NCI-H1694 treated with DMSO at 0.1 percent for 48 hours (cell line): ENCODE data around the gene LAMA2.
A peak's percentile ranks its signal among the peaks of the same experiment; 100 is the strongest.

Source experiments
- DNase-seq: peaks from one replicate; lab custom pipeline; 2025; lab: John Stamatoyannopoulos, UW

Gene LAMA2

DNA sequence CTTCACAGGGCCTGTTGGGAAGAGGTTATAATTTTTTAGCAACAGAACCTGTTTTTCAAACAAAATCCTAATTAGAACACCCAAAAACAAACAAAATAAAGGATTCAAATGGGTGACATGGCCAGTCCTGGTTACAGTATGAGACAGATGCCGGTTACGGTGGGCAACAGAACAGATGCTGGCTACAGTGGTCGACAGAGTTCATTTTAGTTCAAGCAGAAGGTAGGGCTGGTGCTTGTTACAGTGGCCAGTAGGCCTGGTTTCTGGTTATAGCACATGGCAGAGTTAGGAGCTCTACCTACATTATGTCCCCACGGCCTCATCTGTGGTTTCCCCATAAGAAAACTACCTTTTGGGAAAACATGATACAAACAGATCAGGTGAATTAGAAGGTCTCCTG, 327.7 kb downstream of the LAMA2 start:
- DNase-seq: no peak

DNA sequence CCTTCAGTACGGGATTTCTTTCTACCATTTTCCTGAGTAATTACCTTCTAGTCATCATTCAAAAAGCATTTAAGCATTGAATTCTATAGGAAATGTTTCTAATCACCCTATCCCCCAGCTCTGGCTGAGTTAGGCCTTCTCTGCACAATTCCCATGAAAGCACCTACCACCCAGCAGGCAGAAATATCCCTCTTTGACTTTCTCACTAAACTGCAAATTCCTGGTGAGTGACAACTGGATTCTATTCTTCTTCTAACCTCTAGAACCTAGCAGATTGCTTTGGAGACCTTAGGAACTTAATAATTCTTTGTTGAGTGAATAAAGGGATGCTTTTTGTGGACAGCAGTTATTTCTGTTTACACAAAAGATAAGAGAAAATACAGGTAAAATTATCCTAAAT, 328.7 kb downstream of the LAMA2 start:
- no peak for DNase-seq

DNA sequence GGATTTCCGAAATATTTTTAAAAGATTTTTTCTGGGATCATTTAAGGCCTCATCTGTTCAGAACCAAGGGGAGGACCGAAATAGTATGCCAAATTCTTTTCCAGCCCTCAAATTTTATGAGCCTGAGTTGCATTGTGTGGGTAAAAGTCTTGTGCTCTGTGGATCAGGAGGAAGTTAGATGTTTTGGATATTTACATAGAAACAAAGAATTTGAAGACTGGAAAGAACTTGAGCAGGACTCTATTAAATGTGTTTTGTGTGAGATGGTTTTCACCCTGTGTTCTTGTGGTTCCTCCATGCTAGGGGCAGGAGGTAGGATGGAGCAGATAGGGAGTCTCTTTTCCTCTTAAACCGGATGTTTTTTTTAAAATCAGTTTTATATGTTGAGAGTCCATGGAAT, 329.1 kb downstream of the LAMA2 start:
- no peak for DNase-seq

DNA sequence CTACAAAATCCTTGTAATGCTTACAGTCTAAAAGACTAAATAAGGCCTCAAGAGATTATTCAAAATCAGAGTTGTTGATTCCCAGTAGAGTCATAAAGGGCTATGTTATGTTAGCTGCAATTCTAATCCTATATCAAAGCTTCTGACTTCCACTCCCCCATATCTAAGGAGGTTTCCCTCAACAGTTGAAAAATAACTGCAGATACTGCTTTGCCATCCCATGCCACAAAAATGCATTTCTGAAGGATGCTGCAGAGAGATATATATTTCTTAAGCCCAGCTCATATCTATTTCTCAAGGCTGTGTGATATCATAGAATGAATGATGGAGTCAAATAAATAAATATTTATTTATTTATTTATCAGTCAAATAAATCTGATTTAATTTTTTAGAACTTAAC, 332.3 kb downstream of the LAMA2 start:
- DNase-seq: no peak

DNA sequence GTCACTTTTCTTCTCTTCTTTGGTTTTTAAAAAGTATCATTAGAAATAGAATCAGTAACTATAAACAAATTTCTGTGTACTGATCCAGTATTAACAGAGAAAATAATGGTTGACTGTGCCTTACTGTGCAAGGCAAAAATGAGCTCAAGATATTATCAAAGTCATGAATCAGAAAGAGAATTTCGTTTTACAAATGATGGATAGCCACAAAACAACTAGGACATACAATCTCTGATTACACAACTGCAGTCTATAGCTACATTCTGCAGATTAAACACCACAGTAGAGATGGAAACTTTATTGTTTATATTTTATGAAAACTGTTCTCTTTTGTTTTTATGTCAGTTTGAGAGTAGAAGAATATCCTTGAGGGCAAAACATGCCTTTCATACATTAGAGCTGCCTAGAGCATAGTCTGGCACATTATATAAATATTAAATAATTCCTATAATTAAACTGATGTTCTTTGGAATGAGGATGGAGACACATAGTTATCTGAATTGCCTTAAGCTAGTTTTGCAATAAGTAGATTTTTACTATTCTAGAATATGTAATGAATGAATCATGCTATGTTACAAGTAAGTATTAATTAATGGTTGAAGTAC, 333.1 kb downstream of the LAMA2 start:
- no peak for DNase-seq

DNA sequence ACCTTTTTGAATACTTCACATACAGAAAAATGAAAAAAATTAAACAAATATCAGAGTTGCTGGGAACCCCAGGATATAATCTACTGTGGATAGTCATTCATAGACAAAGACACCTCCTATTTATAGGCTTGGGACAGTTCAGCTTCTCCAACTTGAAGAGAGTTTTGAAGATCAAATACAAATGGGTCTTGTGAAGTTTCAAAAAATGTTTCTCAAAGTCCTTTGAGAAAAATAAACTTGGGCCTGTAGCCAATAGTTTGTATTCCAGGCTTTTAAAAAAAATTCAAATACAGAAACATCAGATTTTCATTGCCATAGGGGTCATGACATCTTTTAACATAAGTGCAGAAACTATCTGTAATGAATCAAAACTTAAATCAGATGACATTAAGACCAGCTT, 334.8 kb downstream of the LAMA2 start:
- no peak for DNase-seq

DNA sequence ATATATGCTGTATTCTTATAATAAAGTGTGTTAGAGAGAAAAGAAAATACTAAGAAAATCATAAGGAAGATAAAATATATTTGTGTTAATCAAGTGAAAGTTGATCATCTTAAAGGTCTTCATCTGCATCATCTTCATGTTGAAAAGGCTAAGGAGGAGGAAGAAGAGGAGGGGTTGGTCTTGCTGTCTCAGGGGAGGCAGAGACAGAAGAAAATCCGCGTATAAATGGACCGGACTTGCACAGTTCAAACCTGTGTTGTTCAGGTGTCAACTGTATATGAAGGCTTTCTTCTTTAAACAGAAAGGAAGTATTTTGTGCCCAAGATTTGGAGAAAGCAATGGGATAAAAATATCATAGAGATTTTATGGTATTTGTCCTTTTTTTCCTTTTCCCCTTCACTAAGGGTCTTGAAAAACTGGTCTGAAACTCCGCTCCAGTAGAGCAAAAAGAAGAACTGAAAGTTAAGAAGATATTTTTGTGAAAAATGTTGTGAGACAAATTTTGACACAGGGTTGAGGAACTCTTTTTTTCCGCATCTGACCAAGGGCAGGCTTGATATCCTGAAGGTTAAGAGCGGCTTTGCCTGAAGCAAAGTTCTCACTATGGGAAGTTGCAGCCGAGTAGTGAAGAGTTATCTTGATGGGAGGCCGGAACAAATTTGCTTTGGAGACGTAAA, 350.7 kb downstream of the LAMA2 start:
- no peak for DNase-seq

- DNase-seq: no peak
These were observed 352.4 kb downstream of the LAMA2 start for GRCh38 chr6:129235167-129236000.

DNA sequence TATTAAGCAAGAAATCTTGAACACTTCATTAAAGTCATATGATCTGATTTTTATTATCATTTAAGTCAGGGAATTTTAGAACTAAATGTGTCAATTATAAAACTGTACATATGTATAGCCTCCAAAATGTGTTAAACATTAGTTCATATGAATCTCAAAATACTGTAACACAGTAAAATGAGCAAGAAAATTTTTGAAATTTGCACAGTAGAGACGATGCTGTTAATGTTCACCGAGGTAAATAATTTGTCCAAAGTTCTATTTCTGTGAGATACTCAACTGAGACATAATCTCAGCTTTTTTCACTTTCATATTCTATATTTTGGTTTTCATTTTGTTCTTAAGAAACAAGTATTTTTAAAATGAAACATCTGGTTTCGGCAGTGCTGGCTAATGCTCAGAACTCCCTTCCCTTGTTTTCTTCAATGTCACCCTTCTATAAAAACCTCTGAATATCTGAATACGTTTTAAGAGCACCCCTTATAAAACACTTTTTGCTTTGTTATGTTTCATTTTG, 353.1 kb downstream of the LAMA2 start:
- no peak for DNase-seq

DNA sequence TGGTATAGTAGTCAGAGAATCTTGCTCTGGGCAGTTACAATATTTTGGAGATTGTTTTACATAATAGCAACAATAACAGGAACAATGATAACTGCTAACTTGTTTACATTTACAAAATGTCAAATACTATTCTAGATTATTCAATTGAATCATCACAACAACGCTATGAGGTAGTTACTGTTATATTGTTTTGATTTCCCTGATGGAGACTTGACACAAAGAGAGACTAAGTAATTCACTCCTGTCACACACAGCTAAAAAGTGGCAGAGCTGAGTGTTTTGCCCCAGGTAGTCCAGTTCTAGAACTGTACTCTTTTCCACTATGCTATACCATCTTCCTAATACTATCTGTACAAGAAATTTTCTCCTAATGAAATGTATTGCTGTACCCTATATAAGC, 356.1 kb downstream of the LAMA2 start:
- DNase-seq: no peak

DNA sequence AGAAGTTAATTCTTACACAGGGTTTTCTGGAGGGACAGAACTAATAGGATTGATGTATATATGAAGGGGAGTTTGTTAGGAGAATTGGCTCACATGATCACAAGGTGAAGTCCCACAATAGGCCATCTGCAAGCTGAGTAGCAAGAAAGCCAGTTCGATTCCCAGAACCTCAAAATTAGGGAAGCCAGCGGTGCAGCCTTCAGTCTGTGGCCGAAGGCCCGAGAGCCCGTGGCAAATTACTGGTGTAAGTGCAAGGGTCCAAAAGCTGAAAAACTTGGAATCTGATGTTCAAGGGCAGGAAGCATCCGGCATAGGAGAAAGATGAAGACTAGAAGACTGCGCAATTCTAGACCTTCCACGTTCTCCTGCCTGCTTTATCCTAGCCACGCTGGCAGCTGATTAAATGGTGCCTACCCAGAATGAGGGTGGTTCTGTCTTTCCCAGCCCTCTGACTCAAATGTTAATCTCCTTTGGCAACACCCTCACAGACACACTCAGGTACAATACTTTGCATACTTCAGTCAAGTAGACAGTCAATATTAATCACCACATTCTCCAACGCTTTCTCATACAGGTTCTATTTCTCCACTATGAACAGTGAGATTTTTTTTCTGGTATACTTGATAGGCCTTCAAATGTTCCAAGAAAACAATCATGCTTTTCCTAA, 357.0 kb downstream of the LAMA2 start:
- no peak for DNase-seq

DNA sequence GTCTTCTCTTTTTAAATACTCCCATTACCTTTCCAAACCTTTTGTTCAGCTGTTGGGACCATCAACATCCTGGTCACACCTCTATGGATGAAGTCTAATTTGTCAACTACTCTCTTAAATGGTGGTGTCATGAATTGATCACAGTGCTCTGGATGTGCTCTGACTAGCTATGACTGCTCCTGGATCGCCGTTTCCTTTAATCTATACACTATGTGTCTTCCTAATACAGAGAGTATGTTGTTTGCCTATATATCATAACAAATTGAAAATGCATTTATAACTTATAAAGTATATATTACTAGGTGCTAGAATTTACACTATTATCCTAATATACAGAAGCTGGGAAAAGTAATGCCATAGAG, 357.5 kb downstream of the LAMA2 start:
- DNase-seq: no peak

- DNase-seq: no peak
These were observed 359.6 kb downstream of the LAMA2 start for GRCh38 chr6:129242546-129242945.

DNA sequence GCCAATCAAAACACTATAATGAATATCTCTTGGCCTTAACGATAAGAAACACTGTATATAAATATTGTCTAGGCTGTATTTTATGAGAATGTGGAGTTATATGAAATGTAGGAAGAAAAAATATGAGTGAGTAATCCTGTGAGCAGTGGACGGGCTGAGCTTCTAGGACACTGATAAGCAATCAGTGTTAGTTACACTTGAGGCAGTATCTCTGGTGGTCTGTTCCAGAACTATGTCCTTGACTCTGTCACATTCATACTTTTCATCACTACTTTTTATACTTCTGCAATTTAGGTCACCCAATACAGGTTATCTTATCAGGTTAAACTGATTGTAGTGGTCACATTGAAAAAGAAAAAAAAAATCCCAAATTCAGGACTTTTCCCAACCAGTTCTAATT, 360.4 kb downstream of the LAMA2 start:
- DNase-seq: no peak

DNA sequence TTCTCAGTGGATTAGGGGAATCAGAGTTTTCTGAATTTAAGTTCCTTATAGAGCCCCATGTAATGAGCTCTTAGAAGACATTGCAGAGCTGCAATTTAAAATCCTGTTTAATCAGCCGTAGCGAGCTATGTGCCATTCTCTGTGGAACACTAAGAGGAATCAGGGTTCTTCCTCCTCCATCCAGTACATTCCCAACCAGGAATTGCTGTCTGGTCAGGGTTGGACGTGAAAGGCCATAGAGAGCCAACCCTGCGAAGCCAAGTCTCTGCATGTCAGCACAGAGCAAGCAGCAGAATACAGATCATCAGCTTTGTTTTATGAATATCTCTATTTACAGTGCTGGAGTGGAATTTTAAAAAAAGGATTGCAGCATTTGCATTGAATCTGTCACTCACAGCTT, 366.0 kb downstream of the LAMA2 start:
- DNase-seq: no peak

DNA sequence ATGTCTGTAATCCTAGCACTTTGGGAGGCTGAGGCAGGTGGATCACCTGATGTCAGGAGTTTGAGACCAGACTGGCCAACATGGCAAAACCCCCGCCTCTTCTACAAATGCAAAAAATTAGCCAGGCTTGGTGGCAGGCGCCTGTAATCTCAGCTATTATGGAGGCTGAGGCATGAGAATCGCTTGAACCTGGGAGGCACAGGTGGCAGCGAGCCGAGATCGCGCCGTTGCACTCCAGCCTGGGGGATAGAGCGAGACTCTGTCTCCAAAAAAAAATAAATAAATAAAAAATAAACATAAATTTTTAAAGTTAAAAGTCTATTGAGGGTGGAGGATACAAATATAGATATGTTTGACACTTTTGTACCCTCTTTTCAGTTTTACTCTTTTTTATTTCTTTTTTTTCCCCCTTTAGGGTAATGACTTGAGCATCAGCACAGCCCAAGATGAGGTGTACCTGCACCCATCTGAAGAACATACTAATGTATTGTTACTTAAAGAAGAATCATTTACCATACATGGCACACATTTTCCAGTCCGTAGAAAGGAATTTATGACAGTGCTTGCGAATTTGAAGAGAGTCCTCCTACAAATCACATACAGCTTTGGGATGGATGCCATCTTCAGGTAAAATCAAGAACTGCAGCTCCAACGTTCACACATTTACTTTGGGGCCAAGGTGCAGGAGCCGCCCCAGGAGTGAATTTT, 368.9 kb downstream of the LAMA2 start:
- peak; percentile 68 for DNase-seq

DNA sequence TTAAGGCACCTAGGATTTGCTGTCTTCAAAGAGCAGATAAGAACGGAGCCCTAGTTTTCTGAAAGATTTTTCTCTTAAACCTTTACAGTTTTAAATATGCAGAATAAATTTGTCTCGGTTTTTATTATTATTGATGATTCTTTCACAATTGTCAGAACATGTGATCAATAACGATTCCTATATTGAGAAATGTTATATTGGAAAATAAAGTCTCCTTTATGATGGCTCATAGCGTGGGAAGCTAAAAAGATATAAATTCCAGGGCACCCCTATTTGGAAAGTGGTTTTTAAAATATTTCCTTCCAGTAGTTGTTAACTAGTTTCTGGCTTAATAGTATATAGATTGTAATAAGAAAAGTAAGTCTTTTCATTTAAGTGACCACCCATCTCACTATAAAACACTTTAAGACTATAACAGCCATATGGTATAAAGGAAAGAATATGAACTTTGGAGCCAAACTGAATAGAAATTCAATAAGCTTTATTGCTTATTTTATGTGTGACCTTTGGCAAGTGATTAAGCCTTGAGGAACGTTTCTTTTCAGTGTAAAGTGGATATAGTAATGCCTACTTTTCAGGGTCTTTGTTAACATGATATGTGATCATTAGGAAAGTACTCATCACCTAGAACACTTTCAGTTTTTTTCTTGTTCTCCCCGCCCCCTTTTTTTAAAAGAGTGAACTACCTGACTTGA, 369.6 kb downstream of the LAMA2 start:
- no peak for DNase-seq

GRCh38 chr6:129253242-129253641, 370.3 kb downstream of the LAMA2 start:
- no peak for DNase-seq

DNA sequence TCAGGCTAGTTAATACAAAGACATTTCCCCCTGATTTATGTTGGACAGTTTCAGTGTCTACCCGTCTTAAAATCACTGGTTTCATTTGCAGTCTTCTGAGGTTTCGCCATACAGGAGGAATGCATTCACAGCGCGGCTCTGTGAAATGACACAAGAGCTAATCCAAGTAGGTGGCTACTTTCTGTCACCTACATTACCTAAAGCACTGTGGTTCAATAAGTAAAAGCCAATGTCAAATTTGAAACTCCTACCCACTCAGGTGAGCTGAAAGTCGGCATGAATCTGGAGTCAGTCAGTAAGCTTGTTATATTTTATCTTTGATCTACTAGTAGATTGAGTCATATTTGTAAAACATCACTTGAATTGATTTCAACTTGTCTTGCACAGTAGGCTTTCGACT, 370.8 kb downstream of the LAMA2 start:
- no peak for DNase-seq

- no peak for DNase-seq
These were observed 374.3 kb downstream of the LAMA2 start for GRCh38 chr6:129257196-129257595.

DNA sequence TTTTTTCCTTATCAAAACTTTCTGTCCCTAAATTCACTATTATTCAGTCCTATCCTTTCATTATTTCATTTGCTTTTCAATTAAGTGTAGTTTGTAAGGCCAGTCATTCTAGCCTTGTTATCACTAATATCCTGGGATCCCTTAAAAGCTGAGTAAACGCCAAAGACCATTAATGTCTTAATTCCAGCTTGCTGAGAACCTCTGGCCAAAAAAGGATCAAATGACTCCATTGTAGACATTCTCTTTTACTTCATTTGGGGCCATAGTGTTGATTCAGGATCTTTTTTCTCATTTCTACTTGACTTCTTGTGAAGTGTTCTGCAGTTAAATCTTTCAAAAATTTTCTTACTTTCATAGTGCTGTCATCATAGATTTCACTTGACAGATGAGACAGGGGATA, 379.7 kb downstream of the LAMA2 start:
- DNase-seq: no peak
